RPMI7951 (cell line): Measurements from ENCODE around the gene MUS81. TPM values are rescaled to one million over a fixed set of nuclear protein-coding genes. Genes with fewer than 3 reads are reported as not detected.

Source experiments
- total RNA-seq: library from RNA; depleted of rRNA; stranded (reverse); fragments of >200 nt; shearing (Covaris generic); gene quantifications from 2 replicates; pipeline ENCODE4 v1.2.3, GENCODE V29; 2014; rRNA removed

The MUS81 gene
- total RNA-seq, 1 experiment from 2014 or later, result 38.9 TPM

Other genes with a start within 250 kb of the MUS81 start
- 11.8 and 24.2 TPM in 2 replicates for gene MAP3K11, start 246.2 kb upstream of the MUS81 start, total RNA-seq
- gene PCNX3, start 244.7 kb upstream of the MUS81 start, total RNA-seq, result 9.1 and 11.9 TPM in 2 replicates
- gene SIPA1, start 222.3 kb upstream of the MUS81 start, total RNA-seq, result 16.7 and 21.2 TPM in 2 replicates
- 33.3 and 34.2 TPM in 2 replicates for gene RELA, start 197.5 kb upstream of the MUS81 start, total RNA-seq
- gene KAT5, start 148.2 kb upstream of the MUS81 start, total RNA-seq, result 36.8 and 47.9 TPM in 2 replicates
- 38.3 and 54.8 TPM in 2 replicates for gene RNASEH2C, start 139.6 kb upstream of the MUS81 start, total RNA-seq
- 4.2 and 6.7 TPM in 2 replicates for gene AP5B1, start 79.5 kb upstream of the MUS81 start, total RNA-seq
- gene OVOL1, start 73.4 kb upstream of the MUS81 start, total RNA-seq, result not detected in 2 replicates
- gene SNX32, start 26.5 kb upstream of the MUS81 start, total RNA-seq, result 0.20 TPM in 1 of 2 replicates, not detected in the other
- gene CFL1, start 2.3 kb upstream of the MUS81 start, total RNA-seq, result 2,043 and 2,212 TPM in 2 replicates
- 5.4 and 8.4 TPM in 2 replicates for gene EFEMP2, start 12.4 kb downstream of the MUS81 start, total RNA-seq
- 5.4 and 8.9 TPM in 2 replicates for gene CTSW, start 19.4 kb downstream of the MUS81 start, total RNA-seq
- gene FIBP, start 28.0 kb downstream of the MUS81 start, total RNA-seq, result 141 and 145 TPM in 2 replicates
- 34.7 and 61.6 TPM in 2 replicates for gene CCDC85B, start 30.2 kb downstream of the MUS81 start, total RNA-seq
- 158 and 232 TPM in 2 replicates for gene FOSL1, start 40.0 kb downstream of the MUS81 start, total RNA-seq
- gene C11orf68, start 58.6 kb downstream of the MUS81 start, total RNA-seq, result 31.1 and 37.5 TPM in 2 replicates
- 405 and 548 TPM in 2 replicates for gene DRAP1, start 59.0 kb downstream of the MUS81 start, total RNA-seq
- not detected in 2 replicates for gene TSGA10IP, start 85.0 kb downstream of the MUS81 start, total RNA-seq
- gene SART1, start 101.3 kb downstream of the MUS81 start, total RNA-seq, result 39.4 and 58.1 TPM in 2 replicates
- gene EIF1AD, start 141.7 kb downstream of the MUS81 start, total RNA-seq, result 38.4 and 42.7 TPM in 2 replicates
- gene BANF1, start 142.1 kb downstream of the MUS81 start, total RNA-seq, result 66.9 and 101 TPM in 2 replicates
- gene CST6, start 151.6 kb downstream of the MUS81 start, total RNA-seq, result 0.60 and 1.5 TPM in 2 replicates
- 0.20 and 0.36 TPM in 2 replicates for gene CATSPER1, start 166.0 kb downstream of the MUS81 start, total RNA-seq
- not detected in 2 replicates for gene GAL3ST3, start 188.7 kb downstream of the MUS81 start, total RNA-seq
- gene SF3B2, start 191.9 kb downstream of the MUS81 start, total RNA-seq, result 198 and 205 TPM in 2 replicates
- 16.7 and 19.1 TPM in 2 replicates for gene PACS1, start 209.8 kb downstream of the MUS81 start, total RNA-seq